HG03060 (cell line): ENCODE results near the gene AP1M2.
A peak's percentile ranks its signal among the peaks of the same experiment; 100 is the strongest.

ENCODE experiments used
- ATAC-seq: cut with Tn5 transposase; IDR thresholded peaks from one replicate; pipeline ENCODE4 v1.9.1; 2021; ENCODE audit warnings: low read depth, moderate number of reproducible peaks; ENCODE audit not compliant: unreplicated experiment

Gene AP1M2

DNA sequence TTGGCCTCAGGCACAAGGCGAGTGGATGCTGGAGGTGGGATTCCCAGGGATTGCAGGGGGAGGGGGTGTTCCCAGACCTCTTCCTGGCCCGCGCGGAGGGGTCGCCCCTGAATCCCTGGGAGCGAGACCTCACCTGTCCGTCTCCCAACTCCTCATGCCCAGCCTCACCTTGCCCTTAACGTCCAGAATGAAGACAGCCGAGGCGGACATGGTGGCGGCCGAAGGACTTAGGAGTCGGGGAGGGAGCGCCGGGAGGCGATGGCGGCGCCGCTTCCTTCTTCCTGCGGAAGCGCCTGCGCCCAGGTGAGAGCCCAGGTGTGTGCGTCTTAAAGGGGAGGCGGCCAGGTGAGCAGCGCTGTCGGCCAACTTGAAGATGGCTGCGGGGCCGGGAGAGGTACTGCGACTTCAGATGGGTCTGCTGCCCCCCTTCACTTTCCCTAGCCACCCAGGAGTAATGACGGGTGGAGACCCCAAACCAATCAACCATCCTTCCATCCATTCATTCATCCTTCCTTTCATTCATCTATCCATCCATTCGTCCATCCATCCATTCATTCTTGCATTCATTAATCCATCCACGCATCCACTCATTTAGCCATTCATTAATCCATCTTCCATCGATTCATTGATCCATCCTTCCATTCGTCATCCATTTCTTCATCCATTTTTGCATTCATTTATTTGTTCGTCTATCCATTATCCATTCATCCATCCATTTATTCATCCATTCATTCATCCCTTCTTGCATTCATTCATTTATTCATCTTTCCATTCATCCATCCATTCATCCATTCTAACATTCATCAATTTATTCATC lies at the start of gene AP1M2:
AP1M2 (minus strand) TSS at position 291 of the 817 bp plus-strand sequence; CDS start at position 210, 81 bp downstream.
- no peak for ATAC-seq

GRCh38 chr19:10636304-10636972 lies 49.3 kb upstream of the AP1M2 start:
- no peak for ATAC-seq

GRCh38 chr19:10634963-10635362 lies 47.9 kb upstream of the AP1M2 start:
- ATAC-seq = no peak

- no peak for ATAC-seq
These were observed 47.3 kb upstream of the AP1M2 start for GRCh38 chr19:10634430-10634829.

DNA sequence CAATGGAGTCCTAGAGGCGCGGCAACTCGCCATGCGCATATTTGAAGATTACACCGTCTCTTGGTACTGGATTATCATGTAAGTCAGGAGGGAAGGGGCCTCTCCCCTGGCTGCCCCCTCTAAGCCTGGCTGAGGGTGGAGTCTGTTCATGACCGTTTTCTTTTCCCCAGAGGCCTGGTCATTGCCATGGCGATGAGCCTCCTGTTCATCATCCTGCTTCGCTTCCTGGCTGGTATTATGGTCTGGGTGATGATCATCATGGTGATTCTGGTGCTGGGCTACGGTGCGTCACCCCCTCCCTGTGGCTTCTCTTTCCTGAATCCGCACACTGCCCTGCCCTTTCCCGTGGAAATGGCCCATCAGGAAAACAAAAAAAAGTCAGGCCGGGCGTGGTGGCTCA lies 44.8 kb upstream of the AP1M2 start:
- ATAC-seq = no peak

GRCh38 chr19:10625762-10626138 lies 38.6 kb upstream of the AP1M2 start:
- ATAC-seq = no peak

DNA sequence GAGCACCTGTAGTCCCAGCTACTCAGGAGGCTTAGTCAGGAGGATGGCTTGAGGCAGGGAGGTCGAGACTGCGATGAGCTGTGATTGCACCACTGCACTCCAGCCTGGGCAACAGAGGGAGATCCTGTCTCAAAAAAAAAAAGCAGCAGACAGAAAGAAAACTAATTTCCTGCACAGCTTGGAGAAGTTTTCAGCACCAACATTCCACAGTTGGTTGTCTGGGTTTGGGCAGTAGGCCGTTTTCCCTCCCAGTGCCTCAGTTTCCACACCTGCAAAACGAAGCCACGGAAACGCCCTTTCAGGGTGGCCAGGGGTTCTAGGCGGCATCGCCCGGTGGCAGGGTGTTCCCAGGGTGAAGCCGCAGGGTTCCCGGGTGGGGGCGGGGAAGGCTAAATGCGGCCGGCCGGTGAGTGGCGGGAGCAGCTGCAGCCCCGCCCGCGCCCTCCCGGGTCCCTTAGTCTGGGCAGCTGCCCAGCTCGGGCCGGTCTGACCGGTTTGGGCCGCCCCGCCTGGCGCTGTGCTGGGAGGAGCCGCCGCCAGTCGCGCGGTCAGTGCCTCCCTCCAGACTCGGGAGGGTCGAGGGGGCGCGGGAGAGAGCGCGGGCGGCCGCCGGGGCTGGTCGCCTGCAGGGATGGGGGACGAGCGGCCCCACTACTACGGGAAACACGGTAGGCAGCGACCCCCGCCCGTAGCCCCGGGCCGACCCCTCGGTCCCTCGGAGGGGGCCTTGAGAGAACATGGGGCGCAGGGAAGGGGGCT lies 38.1 kb upstream of the AP1M2 start, which contains the start of gene SLC44A2:
SLC44A2 (plus strand) TSS at position 551 of the 759 bp plus-strand sequence; CDS start at position 632, 81 bp downstream.
- no peak for ATAC-seq

DNA sequence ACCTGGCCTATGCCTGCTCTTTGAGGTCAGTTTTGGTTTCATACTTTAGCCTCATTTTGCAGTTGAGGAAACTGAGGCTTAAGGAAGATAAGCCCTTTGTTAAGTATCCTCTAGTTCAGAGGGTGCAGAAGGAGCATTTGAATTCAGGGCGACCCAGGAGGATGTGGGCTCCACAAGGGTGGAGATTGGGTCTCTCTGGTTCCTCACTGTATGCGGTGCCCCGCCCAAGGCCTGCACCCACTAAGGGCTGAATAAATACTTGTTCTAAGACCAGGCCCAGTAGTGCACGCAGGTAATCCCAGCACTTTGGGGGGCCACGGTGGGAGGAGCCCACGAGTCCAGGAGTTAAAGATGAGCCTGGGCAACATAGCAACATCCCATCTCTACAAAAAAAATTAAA lies 37.5 kb upstream of the AP1M2 start:
- no peak for ATAC-seq

DNA sequence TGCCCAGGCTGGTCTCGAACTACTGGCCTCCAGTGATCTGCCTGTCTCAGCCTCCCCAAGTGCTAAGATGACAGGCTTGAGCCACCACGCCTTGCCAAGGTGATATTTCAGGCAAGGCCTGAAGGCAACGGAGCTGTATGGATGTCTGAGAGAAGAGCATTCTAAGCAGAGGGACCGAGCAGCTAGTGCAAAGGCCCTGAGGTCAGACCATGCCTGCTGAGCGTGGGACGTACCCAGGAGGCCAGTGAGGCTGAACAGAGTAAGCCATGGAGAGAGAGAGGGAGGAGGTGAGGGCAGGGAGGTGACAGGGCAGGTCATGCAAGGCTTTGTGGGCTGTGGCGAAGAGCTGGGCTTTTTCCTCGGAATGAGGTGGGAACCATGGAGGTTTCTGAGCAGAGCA lies 34.9 kb upstream of the AP1M2 start:
- no peak for ATAC-seq

- ATAC-seq = no peak
These were observed 33.7 kb upstream of the AP1M2 start for GRCh38 chr19:10620786-10621185.

- ATAC-seq = no peak
These were observed 31.7 kb upstream of the AP1M2 start for GRCh38 chr19:10618846-10619245.

DNA sequence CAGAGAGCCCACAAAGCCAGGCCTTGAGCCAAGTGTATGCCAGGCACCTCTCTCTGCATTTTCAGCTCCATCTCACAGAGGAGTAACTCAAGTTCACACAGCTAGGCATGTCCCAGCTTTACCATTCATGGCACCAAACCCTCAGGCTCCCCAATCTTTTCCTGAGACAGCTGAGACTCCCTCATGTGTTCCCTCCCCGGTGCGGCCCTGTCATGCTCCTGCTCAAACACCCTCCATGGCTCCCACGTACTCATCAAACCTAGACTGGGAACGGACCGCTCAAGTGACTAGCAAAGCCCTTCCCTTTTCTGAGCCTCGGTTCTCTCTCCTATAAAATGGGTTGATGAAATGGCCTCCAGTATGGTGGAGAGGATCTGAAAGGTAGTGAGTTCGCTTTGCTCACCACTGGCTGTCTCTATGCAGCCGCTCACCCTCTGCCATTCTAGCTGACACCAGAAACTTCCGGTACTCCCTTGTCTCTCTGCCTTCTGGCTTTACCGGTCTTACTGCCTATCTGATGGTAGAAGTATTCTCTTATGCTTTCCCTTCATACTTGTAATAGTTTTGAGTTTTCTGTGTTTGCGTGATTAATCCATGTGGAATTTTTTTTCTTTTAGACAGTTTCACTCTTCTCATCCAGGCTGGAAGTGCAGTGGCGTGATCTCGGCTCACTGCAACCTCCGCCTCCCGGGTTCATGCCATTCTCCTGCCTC lies 30.5 kb upstream of the AP1M2 start:
- ATAC-seq = no peak

DNA sequence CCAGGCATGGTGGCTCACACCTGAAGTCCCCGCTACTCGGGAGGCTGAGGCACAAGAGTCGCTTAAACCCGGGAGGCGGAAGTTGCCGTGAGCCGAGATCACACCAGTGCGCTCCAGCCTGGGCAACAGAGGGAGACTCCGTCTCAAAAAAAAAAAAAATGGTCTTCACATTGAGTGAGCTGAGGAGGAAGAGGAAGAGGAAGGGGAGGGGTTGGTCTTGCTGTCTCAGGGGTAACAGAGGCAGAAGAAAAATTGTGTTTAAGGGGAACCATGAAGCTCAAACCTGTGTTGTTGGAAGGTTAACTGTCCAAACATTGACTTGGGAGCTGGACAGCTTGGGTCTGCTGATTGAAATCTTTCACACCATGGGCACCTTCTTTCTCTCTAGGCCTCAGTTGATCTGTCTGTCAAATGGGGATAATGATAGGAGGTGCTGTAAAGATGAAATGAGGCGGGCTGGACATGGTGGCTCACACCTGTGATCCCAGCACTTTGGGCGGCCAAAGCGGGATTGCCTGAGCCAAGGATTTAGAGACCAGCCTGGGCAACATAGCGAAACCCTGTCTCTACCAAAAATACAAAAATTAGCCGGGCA lies 28.4 kb upstream of the AP1M2 start:
- ATAC-seq = no peak

GRCh38 chr19:10612499-10613119 lies 25.5 kb upstream of the AP1M2 start:
- ATAC-seq = no peak

- no peak for ATAC-seq
These were observed 24.8 kb upstream of the AP1M2 start for GRCh38 chr19:10611907-10612306.

- no peak for ATAC-seq
These were observed 17.4 kb upstream of the AP1M2 start for GRCh38 chr19:10604460-10604980.

- ATAC-seq = peak; percentile 18
These were observed 16.9 kb upstream of the AP1M2 start for GRCh38 chr19:10603873-10604459.

DNA sequence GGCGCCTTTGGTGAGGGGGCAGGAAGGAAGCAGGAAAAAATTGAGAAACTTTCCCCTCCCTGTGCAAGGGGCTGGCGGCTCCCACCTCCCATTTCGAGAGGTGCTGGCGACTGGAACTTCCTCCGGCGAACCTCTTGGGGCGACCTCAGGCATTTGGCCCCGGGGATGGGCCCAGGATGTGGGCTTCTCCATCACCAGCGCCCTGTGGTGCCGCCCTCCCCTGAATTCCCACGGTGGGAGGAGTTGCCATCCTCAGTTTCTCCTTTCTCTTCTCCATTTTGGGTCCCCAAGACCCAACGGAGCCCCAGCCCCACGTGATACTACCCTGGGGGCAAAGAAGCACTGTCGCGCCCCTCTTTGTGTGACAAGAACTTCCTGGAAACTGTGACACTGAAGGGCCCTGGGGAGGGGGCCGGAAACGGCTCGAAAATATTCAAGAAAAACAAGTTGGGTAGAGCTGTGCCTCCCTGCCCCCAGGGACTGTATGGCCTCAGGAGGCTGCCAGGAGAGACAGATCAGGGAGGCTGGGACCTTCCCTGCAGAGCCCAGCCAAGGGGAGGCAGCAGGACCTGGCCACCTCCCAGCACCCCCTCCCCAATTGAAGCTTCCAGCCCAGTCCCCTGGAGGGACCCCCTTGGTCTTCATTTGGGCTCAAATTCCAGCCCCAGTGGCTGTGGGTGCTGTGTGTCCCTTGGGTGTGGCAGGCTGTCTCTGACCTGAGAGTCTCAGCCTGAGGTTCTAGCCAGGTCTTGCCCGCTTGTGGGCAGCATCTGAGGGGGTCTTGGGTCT lies 16.2 kb upstream of the AP1M2 start:
- ATAC-seq = peak; percentile 36
